ENCODE data around the gene R3HDM2.

- TF ChIP-seq, protein P1, sequence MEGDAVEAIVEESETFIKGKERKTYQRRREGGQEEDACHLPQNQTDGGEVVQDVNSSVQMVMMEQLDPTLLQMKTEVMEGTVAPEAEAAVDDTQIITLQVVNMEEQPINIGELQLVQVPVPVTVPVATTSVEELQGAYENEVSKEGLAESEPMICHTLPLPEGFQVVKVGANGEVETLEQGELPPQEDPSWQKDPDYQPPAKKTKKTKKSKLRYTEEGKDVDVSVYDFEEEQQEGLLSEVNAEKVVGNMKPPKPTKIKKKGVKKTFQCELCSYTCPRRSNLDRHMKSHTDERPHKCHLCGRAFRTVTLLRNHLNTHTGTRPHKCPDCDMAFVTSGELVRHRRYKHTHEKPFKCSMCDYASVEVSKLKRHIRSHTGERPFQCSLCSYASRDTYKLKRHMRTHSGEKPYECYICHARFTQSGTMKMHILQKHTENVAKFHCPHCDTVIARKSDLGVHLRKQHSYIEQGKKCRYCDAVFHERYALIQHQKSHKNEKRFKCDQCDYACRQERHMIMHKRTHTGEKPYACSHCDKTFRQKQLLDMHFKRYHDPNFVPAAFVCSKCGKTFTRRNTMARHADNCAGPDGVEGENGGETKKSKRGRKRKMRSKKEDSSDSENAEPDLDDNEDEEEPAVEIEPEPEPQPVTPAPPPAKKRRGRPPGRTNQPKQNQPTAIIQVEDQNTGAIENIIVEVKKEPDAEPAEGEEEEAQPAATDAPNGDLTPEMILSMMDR (IDR thresholded peaks at IDR 0.05), result no peak
- no peak for TF ChIP-seq POLR2A (IDR thresholded peaks at IDR 0.05)
These were observed 207.4 kb downstream of the R3HDM2 start for GRCh38 chr12:57223191-57224165.
